Measurements from ENCODE around the gene PDE4D.

- no peak for TF ChIP-seq CTCF (IDR thresholded peaks at IDR 0.05)
- TF ChIP-seq POLR2A (IDR thresholded peaks at IDR 0.05), result no peak
These were observed 507.8 kb downstream of the PDE4D start for GRCh38 chr5:59385700-59386099.

Measured in esophagus squamous epithelium (tissue), 4 donors.